Liver (tissue), 3 donors: ENCODE data around the gene PRR30.
A peak's percentile ranks its signal among the peaks of the same experiment; 100 is the strongest.

Source experiments
- EGR1 ChIP-seq, 2 donors: IDR thresholded peaks; 2 replicates each; pipeline ENCODE4 v1.6.1; 2016 to 2018; ENCODE audit warnings: antibody characterized with exemption in 2 of 2, low read depth in 2 of 2
- FOXA1 ChIP-seq: IDR thresholded peaks from 2 replicates; pipeline ENCODE4 v1.6.1; 2016; ENCODE audit warnings: antibody characterized with exemption
- GABPA ChIP-seq, 2 donors: IDR thresholded peaks in 1 of 2; conservative IDR thresholded peaks in 1 of 2; 2 replicates each; pipeline ENCODE4 v1.6.1; 2016; ENCODE audit warnings: antibody characterized with exemption in 2 of 2, mild to moderate bottlenecking in 1 of 2, moderate library complexity in 1 of 2
- HNF4G ChIP-seq: IDR thresholded peaks from 2 replicates; pipeline ENCODE4 v1.6.1; 2016; ENCODE audit warnings: antibody characterized with exemption
- JUND ChIP-seq, 2 donors: IDR thresholded peaks; 2 replicates each; pipeline ENCODE4 v1.6.1; 2016; ENCODE audit warnings: antibody characterized with exemption in 2 of 2
- NR2F2 ChIP-seq: IDR thresholded peaks from 2 replicates; pipeline ENCODE4 v1.6.1; 2016; ENCODE audit warnings: antibody characterized with exemption
- RAD21 ChIP-seq, 2 donors: IDR thresholded peaks; 2 replicates each; pipeline ENCODE4 v1.6.1; 2016; ENCODE audit warnings: antibody characterized with exemption in 2 of 2, mild to moderate bottlenecking in 2 of 2
- TAF1 ChIP-seq: conservative IDR thresholded peaks from 2 replicates; pipeline ENCODE4 v1.6.1; 2016; ENCODE audit warnings: antibody characterized with exemption, mild to moderate bottlenecking
- YY1 ChIP-seq: IDR thresholded peaks from 2 replicates; pipeline ENCODE4 v1.6.1; 2016; ENCODE audit warnings: antibody characterized with exemption, mild to moderate bottlenecking
- TF ChIP-seq, protein P1 (sequence below): fragments of 150-350 bp; IDR thresholded peaks from 2 replicates; pipeline ENCODE4 v1.5.1; 2017; ENCODE audit warnings: improper control_type of control experiment, low read depth, low read length; ENCODE audit not compliant: missing input control
- TF ChIP-seq, protein P2 (sequence below): IDR thresholded peaks from 2 replicates; pipeline ENCODE4 v1.6.1; 2016; ENCODE audit warnings: antibody characterized with exemption
- TF ChIP-seq, protein P3 (sequence below): IDR thresholded peaks from 2 replicates; pipeline ENCODE4 v1.6.1; 2016; ENCODE audit warnings: antibody characterized with exemption, mild to moderate bottlenecking
- TF ChIP-seq, protein P4 (sequence below): IDR thresholded peaks from 2 replicates; pipeline ENCODE4 v1.6.1; 2016; ENCODE audit warnings: antibody characterized with exemption
- TF ChIP-seq, protein P5 (sequence below): IDR thresholded peaks from 2 replicates; pipeline ENCODE4 v1.6.1; 2016; ENCODE audit warnings: antibody characterized with exemption
- donor health status: healthy.
- donor health status: healthy.

DNA sequence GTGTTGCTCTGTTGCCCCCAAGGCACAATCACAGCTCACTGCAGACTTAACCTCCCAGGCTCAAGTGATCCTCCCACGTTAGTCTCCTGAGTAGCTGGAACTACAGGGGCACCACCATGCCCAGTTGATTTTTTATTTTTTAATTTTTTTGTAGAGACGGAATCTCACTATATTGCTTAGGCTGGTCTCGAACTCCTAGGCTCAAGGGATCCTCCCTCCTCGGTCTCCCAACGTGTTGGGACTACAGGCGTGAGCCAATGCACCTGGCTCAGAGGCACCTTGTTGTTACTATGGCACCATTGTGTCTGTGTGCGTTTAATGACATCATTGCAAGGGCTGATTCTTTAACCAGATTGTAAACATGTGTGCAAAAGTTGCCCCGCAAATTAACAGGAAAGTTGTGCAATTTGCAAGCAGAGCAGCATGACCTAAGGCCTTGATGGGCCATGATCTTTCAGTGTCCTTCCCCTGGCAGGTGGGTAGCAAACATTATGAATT, 32.2 kb upstream of the PRR30 start:
- TF ChIP-seq GABPA (IDR thresholded peaks at IDR 0.05 in 1 of 2, conservative IDR thresholded peaks at IDR 0.05 in 1 of 2) = no peak
- TF ChIP-seq, protein P1, sequence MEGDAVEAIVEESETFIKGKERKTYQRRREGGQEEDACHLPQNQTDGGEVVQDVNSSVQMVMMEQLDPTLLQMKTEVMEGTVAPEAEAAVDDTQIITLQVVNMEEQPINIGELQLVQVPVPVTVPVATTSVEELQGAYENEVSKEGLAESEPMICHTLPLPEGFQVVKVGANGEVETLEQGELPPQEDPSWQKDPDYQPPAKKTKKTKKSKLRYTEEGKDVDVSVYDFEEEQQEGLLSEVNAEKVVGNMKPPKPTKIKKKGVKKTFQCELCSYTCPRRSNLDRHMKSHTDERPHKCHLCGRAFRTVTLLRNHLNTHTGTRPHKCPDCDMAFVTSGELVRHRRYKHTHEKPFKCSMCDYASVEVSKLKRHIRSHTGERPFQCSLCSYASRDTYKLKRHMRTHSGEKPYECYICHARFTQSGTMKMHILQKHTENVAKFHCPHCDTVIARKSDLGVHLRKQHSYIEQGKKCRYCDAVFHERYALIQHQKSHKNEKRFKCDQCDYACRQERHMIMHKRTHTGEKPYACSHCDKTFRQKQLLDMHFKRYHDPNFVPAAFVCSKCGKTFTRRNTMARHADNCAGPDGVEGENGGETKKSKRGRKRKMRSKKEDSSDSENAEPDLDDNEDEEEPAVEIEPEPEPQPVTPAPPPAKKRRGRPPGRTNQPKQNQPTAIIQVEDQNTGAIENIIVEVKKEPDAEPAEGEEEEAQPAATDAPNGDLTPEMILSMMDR = no peak
- peak; percentile 93 for TF ChIP-seq FOXA1
- TF ChIP-seq, protein P2, sequence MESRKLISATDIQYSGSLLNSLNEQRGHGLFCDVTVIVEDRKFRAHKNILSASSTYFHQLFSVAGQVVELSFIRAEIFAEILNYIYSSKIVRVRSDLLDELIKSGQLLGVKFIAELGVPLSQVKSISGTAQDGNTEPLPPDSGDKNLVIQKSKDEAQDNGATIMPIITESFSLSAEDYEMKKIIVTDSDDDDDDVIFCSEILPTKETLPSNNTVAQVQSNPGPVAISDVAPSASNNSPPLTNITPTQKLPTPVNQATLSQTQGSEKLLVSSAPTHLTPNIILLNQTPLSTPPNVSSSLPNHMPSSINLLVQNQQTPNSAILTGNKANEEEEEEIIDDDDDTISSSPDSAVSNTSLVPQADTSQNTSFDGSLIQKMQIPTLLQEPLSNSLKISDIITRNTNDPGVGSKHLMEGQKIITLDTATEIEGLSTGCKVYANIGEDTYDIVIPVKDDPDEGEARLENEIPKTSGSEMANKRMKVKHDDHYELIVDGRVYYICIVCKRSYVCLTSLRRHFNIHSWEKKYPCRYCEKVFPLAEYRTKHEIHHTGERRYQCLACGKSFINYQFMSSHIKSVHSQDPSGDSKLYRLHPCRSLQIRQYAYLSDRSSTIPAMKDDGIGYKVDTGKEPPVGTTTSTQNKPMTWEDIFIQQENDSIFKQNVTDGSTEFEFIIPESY = peak; percentile 71
- peak in 1 of 2 donors; percentile 38 for TF ChIP-seq EGR1 (IDR thresholded peaks at IDR 0.05; ENCODE audit: low read depth in 2 of 2)
- TF ChIP-seq RAD21 (IDR thresholded peaks at IDR 0.05) = peak; percentile 32 to 43
- TF ChIP-seq YY1 = peak; percentile 71
- TF ChIP-seq HNF4G = no peak
- TF ChIP-seq, protein P3, sequence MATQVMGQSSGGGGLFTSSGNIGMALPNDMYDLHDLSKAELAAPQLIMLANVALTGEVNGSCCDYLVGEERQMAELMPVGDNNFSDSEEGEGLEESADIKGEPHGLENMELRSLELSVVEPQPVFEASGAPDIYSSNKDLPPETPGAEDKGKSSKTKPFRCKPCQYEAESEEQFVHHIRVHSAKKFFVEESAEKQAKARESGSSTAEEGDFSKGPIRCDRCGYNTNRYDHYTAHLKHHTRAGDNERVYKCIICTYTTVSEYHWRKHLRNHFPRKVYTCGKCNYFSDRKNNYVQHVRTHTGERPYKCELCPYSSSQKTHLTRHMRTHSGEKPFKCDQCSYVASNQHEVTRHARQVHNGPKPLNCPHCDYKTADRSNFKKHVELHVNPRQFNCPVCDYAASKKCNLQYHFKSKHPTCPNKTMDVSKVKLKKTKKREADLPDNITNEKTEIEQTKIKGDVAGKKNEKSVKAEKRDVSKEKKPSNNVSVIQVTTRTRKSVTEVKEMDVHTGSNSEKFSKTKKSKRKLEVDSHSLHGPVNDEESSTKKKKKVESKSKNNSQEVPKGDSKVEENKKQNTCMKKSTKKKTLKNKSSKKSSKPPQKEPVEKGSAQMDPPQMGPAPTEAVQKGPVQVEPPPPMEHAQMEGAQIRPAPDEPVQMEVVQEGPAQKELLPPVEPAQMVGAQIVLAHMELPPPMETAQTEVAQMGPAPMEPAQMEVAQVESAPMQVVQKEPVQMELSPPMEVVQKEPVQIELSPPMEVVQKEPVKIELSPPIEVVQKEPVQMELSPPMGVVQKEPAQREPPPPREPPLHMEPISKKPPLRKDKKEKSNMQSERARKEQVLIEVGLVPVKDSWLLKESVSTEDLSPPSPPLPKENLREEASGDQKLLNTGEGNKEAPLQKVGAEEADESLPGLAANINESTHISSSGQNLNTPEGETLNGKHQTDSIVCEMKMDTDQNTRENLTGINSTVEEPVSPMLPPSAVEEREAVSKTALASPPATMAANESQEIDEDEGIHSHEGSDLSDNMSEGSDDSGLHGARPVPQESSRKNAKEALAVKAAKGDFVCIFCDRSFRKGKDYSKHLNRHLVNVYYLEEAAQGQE = peak; percentile 64
- TF ChIP-seq JUND (IDR thresholded peaks at IDR 0.05) = peak; percentile 81 to 88
- no peak for TF ChIP-seq TAF1
- TF ChIP-seq NR2F2 = peak; percentile 37
- TF ChIP-seq, protein P4, sequence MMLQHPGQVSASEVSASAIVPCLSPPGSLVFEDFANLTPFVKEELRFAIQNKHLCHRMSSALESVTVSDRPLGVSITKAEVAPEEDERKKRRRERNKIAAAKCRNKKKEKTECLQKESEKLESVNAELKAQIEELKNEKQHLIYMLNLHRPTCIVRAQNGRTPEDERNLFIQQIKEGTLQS = peak; percentile 47
- TF ChIP-seq, protein P5, sequence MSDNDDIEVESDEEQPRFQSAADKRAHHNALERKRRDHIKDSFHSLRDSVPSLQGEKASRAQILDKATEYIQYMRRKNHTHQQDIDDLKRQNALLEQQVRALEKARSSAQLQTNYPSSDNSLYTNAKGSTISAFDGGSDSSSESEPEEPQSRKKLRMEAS = peak; percentile 82
